K562 (cell line): ENCODE data around the gene CCDC92.

Experiments
- CTBP1 ChIP-seq: fragments of 450-650 bp; IDR thresholded peaks from 2 replicates; pipeline ENCODE4 v1.6.1; 2016; ENCODE audit warnings: borderline replicate concordance
- CTCF ChIP-seq, 3 experiments: IDR thresholded peaks in 2 of 3; conservative IDR thresholded peaks in 1 of 3; 2 replicates each; pipeline ENCODE4 v1.5.1; 2011 to 2012; ENCODE audit warnings: low read length in 3 of 3, mild to moderate bottlenecking in 3 of 3, control low read depth in 2 of 3, improper control_type of control experiment in 1 of 3, inconsistent platforms in 1 of 3, low read depth in 1 of 3, mixed read lengths in 1 of 3, moderate library complexity in 1 of 3; ENCODE audit not compliant: insufficient read depth in 2 of 3
- HCFC1 ChIP-seq: IDR thresholded peaks from 2 replicates; pipeline ENCODE4 v1.6.1; 2012; ENCODE audit warnings: low read depth, low read length, improper control_type of control experiment
- HNRNPH1 ChIP-seq: fragments of 200-400 bp; formaldehyde crosslinking; optimal IDR thresholded peaks from 2 replicates; pipeline ENCODE3; 2017; ENCODE audit warnings: low read depth, mild to moderate bottlenecking, low read length, moderate library complexity
- MAFF ChIP-seq: IDR thresholded peaks from 2 replicates; pipeline ENCODE4 v1.6.1; 2012; ENCODE audit warnings: low read length, improper control_type of control experiment
- NFIX ChIP-seq: fragments of 250-450 bp; sonication (Bioruptor Pico); IDR thresholded peaks from 2 replicates; pipeline ENCODE4 v1.4.0; 2020; ENCODE audit warnings: low read depth, mild to moderate bottlenecking, moderate library complexity
- POLR2A ChIP-seq: fragments of 450-650 bp; conservative IDR thresholded peaks from 2 replicates; pipeline ENCODE4 v1.6.1; 2016
- POLR2AphosphoS5 ChIP-seq: IDR thresholded peaks from 2 replicates; pipeline ENCODE4 v1.6.1; 2011; ENCODE audit warnings: mild to moderate bottlenecking, low read depth, low read length, moderate library complexity; ENCODE audit not compliant: control insufficient read depth, insufficient read depth
- RCOR1 ChIP-seq, 2 experiments: IDR thresholded peaks; 2 replicates each; pipeline ENCODE4 v1.6.1; 2012; ENCODE audit warnings: low read depth in 2 of 2, low read length in 2 of 2, borderline replicate concordance in 1 of 2, improper control_type of control experiment in 1 of 2
- REST ChIP-seq, 2 experiments: fragments of 450-650 bp; formaldehyde crosslinking in 1 of 2; IDR thresholded peaks; 2 replicates each; pipeline versions ENCODE4 v1.4.0 to v1.6.1; 2014 to 2020; ENCODE audit warnings: mild to moderate bottlenecking in 2 of 2, borderline replicate concordance in 1 of 2, low read depth in 1 of 2
- USF2 ChIP-seq: sonication (generic); formaldehyde crosslinking; IDR thresholded peaks from 2 replicates; pipeline ENCODE4 v1.5.0; 2020; ENCODE audit warnings: missing genetic modification reagents
- ZBTB1 ChIP-seq: sonication (generic); formaldehyde crosslinking; IDR thresholded peaks from 2 replicates; pipeline ENCODE4 v1.8.1; 2023; ENCODE audit warnings: missing genetic modification reagents, low read depth, mild to moderate bottlenecking, borderline replicate concordance
- ZBTB33 ChIP-seq: sonication (generic); formaldehyde crosslinking; IDR thresholded peaks from 2 replicates; pipeline ENCODE4 v1.8.1; 2023; ENCODE audit warnings: mild to moderate bottlenecking, missing genetic modification reagents

GRCh38 chr12:123979566-123979965 is 6.9 kb upstream of the CCDC92 start:
- TF ChIP-seq ZBTB1 (CRISPR knock-in tag) = no peak
- TF ChIP-seq REST (IDR thresholded peaks at IDR 0.05; ENCODE audit: borderline replicate concordance) = no peak
- TF ChIP-seq REST (CRISPR knock-in tag; IDR thresholded peaks at IDR 0.05; ENCODE audit: low read depth) = no peak
- TF ChIP-seq POLR2A = no peak
- TF ChIP-seq CTCF (IDR thresholded peaks at IDR 0.05 in 2 of 3, conservative IDR thresholded peaks at IDR 0.05 in 1 of 3; ENCODE audit: insufficient read depth in 2 of 3, low read depth in 1 of 3, low read length in 3 of 3) = no peak
- TF ChIP-seq CTBP1 = no peak
- TF ChIP-seq ZBTB33 (CRISPR knock-in tag) = no peak
- TF ChIP-seq USF2 (CRISPR knock-in tag) = no peak
- TF ChIP-seq MAFF = no peak
- no peak for TF ChIP-seq RCOR1 (IDR thresholded peaks at IDR 0.05; ENCODE audit: borderline replicate concordance in 1 of 2, low read depth in 2 of 2, low read length in 2 of 2)
- TF ChIP-seq NFIX (CRISPR knock-in tag) = no peak
- no peak for TF ChIP-seq HCFC1
- no peak for TF ChIP-seq HNRNPH1
- no peak for TF ChIP-seq POLR2AphosphoS5
